ENCODE data around the gene ZNF19. TPM values are rescaled to one million over a fixed set of nuclear protein-coding genes. Genes with fewer than 3 reads are reported as not detected.

ZNF19 gene
- total and polyA plus RNA-seq, 4 donors: 1.9 to 16.1 (median 8.8) TPM

GRCh38 chr16:71501547-71501946 lies 12.4 kb upstream of the ZNF19 start:
- H3K9me3 ChIP-seq (ENCODE audit: control insufficient read depth in 4 of 4, insufficient read depth in 3 of 4, low read length in 3 of 4): no peaks in the 10 kb centered on the region
- ATAC-seq (ENCODE audit: insufficient read depth, low FRiP score): no peak
- H3K9ac ChIP-seq (ENCODE audit: insufficient read depth in 1 of 2, low read length in 2 of 2): no peak overlapping the region
- WGBS, 2 donors: 59 to 63% methylated on average over 3 of the region's 3 CpGs
- no peak for TF ChIP-seq CTCF (IDR thresholded peaks at IDR 0.05; ENCODE audit: control extremely low read depth, extremely low read depth)
- H3K27ac ChIP-seq (ENCODE audit: low read depth in 1 of 2, low read length in 1 of 2): no peak overlapping the region
- no peaks in the 10 kb centered on the region for H3K36me3 ChIP-seq (ENCODE audit: control insufficient read depth in 4 of 4, insufficient read depth in 4 of 4, low read length in 4 of 4)
- H3K27me3 ChIP-seq (ENCODE audit: control insufficient read depth in 3 of 3, insufficient read depth in 3 of 3, low read length in 2 of 3): no peaks in the 10 kb centered on the region
- H3K4me3 ChIP-seq: no peak overlapping the region
- DNase-seq: no peak
- no peaks in the 10 kb centered on the region for H3K4me1 ChIP-seq (ENCODE audit: control insufficient read depth in 5 of 5, insufficient read depth in 5 of 5, low read length in 5 of 5)

GRCh38 chr16:71500964-71501363 lies 11.8 kb upstream of the ZNF19 start:
- TF ChIP-seq CTCF (IDR thresholded peaks at IDR 0.05; ENCODE audit: control extremely low read depth, extremely low read depth): no peak
- WGBS, 2 donors: 83 to 87% methylated on average over 2 of the region's 2 CpGs
- no peaks in the 10 kb centered on the region for H3K27me3 ChIP-seq (ENCODE audit: control insufficient read depth in 3 of 3, insufficient read depth in 3 of 3, low read length in 2 of 3)
- H3K4me3 ChIP-seq: no peak overlapping the region
- H3K27ac ChIP-seq (ENCODE audit: low read depth in 1 of 2, low read length in 1 of 2): no peak overlapping the region
- no peak for DNase-seq
- ATAC-seq (ENCODE audit: insufficient read depth, low FRiP score): no peak
- no peak overlapping the region for H3K9ac ChIP-seq (ENCODE audit: insufficient read depth in 1 of 2, low read length in 2 of 2)
- no peaks in the 10 kb centered on the region for H3K4me1 ChIP-seq (ENCODE audit: control insufficient read depth in 5 of 5, insufficient read depth in 5 of 5, low read length in 5 of 5)
- H3K36me3 ChIP-seq (ENCODE audit: control insufficient read depth in 4 of 4, insufficient read depth in 4 of 4, low read length in 4 of 4): no peaks in the 10 kb centered on the region
- H3K9me3 ChIP-seq (ENCODE audit: control insufficient read depth in 4 of 4, insufficient read depth in 3 of 4, low read length in 3 of 4): no peaks in the 10 kb centered on the region

- peak; percentile 80 for TF ChIP-seq CTCF (IDR thresholded peaks at IDR 0.05; ENCODE audit: control extremely low read depth, extremely low read depth)
- ATAC-seq (ENCODE audit: insufficient read depth, low FRiP score): peak; percentile 62
- DNase-seq: peak; percentile 52 to 70 (median 65)
- WGBS, 2 donors: 0 to 2% methylated on average over 3 of the region's 3 CpGs
- no peak overlapping the region for H3K4me3 ChIP-seq
- H3K27me3 ChIP-seq (ENCODE audit: control insufficient read depth in 3 of 3, insufficient read depth in 3 of 3, low read length in 2 of 3): no peaks in the 10 kb centered on the region
- H3K4me1 ChIP-seq (ENCODE audit: control insufficient read depth in 5 of 5, insufficient read depth in 5 of 5, low read length in 5 of 5): no peaks in the 10 kb centered on the region
- H3K9me3 ChIP-seq (ENCODE audit: control insufficient read depth in 4 of 4, insufficient read depth in 3 of 4, low read length in 3 of 4): no peaks in the 10 kb centered on the region
- H3K27ac ChIP-seq (ENCODE audit: low read depth in 1 of 2, low read length in 1 of 2): no peak overlapping the region
- H3K9ac ChIP-seq (ENCODE audit: insufficient read depth in 1 of 2, low read length in 2 of 2): no peak overlapping the region
- H3K36me3 ChIP-seq (ENCODE audit: control insufficient read depth in 4 of 4, insufficient read depth in 4 of 4, low read length in 4 of 4): no peaks in the 10 kb centered on the region
Measured at GRCh38 chr16:71499775-71500364, 10.7 kb upstream of the ZNF19 start.

- Histone ChIP-seq H3K9ac (ENCODE audit: insufficient read depth in 1 of 2, low read length in 2 of 2) (no peak overlapping the region), H3K4me3 (no peak overlapping the region), H3K4me1 (ENCODE audit: control insufficient read depth in 5 of 5, insufficient read depth in 5 of 5, low read length in 5 of 5) (no peaks in the 10 kb centered on the region), H3K9me3 (ENCODE audit: control insufficient read depth in 4 of 4, insufficient read depth in 3 of 4, low read length in 3 of 4) (no peaks in the 10 kb centered on the region), H3K27ac (ENCODE audit: low read depth in 1 of 2, low read length in 1 of 2) (no peak overlapping the region), H3K36me3 (ENCODE audit: control insufficient read depth in 4 of 4, insufficient read depth in 4 of 4, low read length in 4 of 4) (no peaks in the 10 kb centered on the region), H3K27me3 (ENCODE audit: control insufficient read depth in 3 of 3, insufficient read depth in 3 of 3, low read length in 2 of 3) (no peaks in the 10 kb centered on the region)
- ATAC-seq (ENCODE audit: insufficient read depth, low FRiP score) (no peak), DNase-seq (no peak)
- 88 to 91% methylated on average over 3 of the region's 3 CpGs for WGBS, 2 donors
- TF ChIP-seq CTCF (IDR thresholded peaks at IDR 0.05; ENCODE audit: control extremely low read depth, extremely low read depth): no peak
Measured at GRCh38 chr16:71498031-71498430, 8.9 kb upstream of the ZNF19 start.
